ENCODE data around the gene ZGLP1.

DNA sequence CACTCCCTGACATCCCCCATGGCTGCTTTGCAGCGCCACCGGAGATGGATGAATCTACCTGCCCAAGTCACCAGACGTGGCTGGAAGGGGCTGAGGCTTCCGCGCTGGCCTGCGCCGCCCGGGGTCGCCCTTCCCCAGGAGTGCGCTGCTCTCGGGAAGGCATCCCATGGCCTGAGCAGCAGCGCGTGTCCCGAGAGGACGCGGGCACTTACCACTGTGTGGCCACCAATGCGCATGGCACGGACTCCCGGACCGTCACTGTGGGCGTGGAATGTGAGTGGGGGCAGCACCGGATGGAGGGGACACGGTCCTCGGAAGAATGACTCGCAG lies 15.3 kb downstream of the ZGLP1 start:
- TF ChIP-seq SP1 (IDR thresholded peaks at IDR 0.05; ENCODE audit: low read depth), result no peak
- TF ChIP-seq EZH2 (IDR thresholded peaks at IDR 0.05), result no peak
- TF ChIP-seq, protein P1, sequence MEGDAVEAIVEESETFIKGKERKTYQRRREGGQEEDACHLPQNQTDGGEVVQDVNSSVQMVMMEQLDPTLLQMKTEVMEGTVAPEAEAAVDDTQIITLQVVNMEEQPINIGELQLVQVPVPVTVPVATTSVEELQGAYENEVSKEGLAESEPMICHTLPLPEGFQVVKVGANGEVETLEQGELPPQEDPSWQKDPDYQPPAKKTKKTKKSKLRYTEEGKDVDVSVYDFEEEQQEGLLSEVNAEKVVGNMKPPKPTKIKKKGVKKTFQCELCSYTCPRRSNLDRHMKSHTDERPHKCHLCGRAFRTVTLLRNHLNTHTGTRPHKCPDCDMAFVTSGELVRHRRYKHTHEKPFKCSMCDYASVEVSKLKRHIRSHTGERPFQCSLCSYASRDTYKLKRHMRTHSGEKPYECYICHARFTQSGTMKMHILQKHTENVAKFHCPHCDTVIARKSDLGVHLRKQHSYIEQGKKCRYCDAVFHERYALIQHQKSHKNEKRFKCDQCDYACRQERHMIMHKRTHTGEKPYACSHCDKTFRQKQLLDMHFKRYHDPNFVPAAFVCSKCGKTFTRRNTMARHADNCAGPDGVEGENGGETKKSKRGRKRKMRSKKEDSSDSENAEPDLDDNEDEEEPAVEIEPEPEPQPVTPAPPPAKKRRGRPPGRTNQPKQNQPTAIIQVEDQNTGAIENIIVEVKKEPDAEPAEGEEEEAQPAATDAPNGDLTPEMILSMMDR (IDR thresholded peaks at IDR 0.05 in 2 of 3, conservative IDR thresholded peaks at IDR 0.05 in 1 of 3; ENCODE audit: borderline replicate concordance in 1 of 3, insufficient read depth in 1 of 3, low read depth in 2 of 3, low read length in 2 of 3), result no peak
- TF ChIP-seq, protein P2, sequence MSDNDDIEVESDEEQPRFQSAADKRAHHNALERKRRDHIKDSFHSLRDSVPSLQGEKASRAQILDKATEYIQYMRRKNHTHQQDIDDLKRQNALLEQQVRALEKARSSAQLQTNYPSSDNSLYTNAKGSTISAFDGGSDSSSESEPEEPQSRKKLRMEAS (IDR thresholded peaks at IDR 0.05), result no peak
- no peak for TF ChIP-seq ZNF274 (IDR thresholded peaks at IDR 0.05; ENCODE audit: low read depth, low read length)
- no peak for TF ChIP-seq FOSL1 (IDR thresholded peaks at IDR 0.05; ENCODE audit: low read depth)
- TF ChIP-seq POLR2AphosphoS5 (IDR thresholded peaks at IDR 0.05; ENCODE audit: low read depth, low read length), result no peak
- TF ChIP-seq POLR2A (IDR thresholded peaks at IDR 0.05; ENCODE audit: borderline replicate concordance, extremely low read depth, insufficient read depth, insufficient read length), result no peak
- TF ChIP-seq, protein P3, sequence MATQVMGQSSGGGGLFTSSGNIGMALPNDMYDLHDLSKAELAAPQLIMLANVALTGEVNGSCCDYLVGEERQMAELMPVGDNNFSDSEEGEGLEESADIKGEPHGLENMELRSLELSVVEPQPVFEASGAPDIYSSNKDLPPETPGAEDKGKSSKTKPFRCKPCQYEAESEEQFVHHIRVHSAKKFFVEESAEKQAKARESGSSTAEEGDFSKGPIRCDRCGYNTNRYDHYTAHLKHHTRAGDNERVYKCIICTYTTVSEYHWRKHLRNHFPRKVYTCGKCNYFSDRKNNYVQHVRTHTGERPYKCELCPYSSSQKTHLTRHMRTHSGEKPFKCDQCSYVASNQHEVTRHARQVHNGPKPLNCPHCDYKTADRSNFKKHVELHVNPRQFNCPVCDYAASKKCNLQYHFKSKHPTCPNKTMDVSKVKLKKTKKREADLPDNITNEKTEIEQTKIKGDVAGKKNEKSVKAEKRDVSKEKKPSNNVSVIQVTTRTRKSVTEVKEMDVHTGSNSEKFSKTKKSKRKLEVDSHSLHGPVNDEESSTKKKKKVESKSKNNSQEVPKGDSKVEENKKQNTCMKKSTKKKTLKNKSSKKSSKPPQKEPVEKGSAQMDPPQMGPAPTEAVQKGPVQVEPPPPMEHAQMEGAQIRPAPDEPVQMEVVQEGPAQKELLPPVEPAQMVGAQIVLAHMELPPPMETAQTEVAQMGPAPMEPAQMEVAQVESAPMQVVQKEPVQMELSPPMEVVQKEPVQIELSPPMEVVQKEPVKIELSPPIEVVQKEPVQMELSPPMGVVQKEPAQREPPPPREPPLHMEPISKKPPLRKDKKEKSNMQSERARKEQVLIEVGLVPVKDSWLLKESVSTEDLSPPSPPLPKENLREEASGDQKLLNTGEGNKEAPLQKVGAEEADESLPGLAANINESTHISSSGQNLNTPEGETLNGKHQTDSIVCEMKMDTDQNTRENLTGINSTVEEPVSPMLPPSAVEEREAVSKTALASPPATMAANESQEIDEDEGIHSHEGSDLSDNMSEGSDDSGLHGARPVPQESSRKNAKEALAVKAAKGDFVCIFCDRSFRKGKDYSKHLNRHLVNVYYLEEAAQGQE (IDR thresholded peaks at IDR 0.05; ENCODE audit: low read depth), result no peak
- no peak for TF ChIP-seq JUND (IDR thresholded peaks at IDR 0.05)
- no peak for TF ChIP-seq YY1 (IDR thresholded peaks at IDR 0.05; ENCODE audit: extremely low read depth, insufficient replicate concordance, low read depth, low read length)
- no peak for TF ChIP-seq SIN3A (IDR thresholded peaks at IDR 0.05; ENCODE audit: low read depth)
- no peak for TF ChIP-seq RAD21 (IDR thresholded peaks at IDR 0.05; ENCODE audit: low read depth)

Data from HCT116 (cell line).